ENCODE measurements around the gene C16orf78. TPM values are rescaled to one million over a fixed set of nuclear protein-coding genes. Genes with fewer than 3 reads are reported as not detected.

The C16orf78 gene
- total RNA-seq, 1 donor from 2014 or later = not detected

DNA sequence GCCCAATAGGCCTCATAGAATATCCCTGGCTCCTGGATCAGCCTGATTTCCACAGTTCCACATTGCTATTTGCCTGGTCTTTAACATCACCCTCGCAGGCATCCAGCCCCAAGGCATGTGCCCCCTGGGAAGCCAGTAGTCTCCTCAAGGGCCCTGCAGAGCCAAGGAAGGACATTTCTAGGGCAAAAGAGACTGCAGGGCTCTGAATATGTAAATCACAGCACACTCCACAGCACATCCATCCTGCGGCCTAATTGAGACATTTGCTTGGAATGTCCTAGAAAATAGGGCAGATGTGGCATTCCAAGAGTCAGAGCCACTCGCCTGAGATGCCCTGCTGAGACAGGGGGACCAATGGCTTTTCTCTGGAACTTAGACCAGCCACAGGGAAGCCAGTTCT is 11.4 kb upstream of the C16orf78 start:
- H3K9me3 Mint-ChIP-seq = no peaks in the 10 kb centered on the region
- TF ChIP-seq, protein P1, sequence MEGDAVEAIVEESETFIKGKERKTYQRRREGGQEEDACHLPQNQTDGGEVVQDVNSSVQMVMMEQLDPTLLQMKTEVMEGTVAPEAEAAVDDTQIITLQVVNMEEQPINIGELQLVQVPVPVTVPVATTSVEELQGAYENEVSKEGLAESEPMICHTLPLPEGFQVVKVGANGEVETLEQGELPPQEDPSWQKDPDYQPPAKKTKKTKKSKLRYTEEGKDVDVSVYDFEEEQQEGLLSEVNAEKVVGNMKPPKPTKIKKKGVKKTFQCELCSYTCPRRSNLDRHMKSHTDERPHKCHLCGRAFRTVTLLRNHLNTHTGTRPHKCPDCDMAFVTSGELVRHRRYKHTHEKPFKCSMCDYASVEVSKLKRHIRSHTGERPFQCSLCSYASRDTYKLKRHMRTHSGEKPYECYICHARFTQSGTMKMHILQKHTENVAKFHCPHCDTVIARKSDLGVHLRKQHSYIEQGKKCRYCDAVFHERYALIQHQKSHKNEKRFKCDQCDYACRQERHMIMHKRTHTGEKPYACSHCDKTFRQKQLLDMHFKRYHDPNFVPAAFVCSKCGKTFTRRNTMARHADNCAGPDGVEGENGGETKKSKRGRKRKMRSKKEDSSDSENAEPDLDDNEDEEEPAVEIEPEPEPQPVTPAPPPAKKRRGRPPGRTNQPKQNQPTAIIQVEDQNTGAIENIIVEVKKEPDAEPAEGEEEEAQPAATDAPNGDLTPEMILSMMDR (conservative IDR thresholded peaks at IDR 0.05) = no peak
- no peaks in the 10 kb centered on the region for H3K4me1 Mint-ChIP-seq
- H3K27me3 Mint-ChIP-seq (ENCODE audit: low read depth) = peaks cover 43% of the 10 kb centered on the region
- no peak overlapping the region for H3K27ac Mint-ChIP-seq (ENCODE audit: unreplicated experiment)
- no peak for DNase-seq (ENCODE audit: low read depth, low spot score)
- H3K4me3 Mint-ChIP-seq = no peak overlapping the region
- H3K36me3 Mint-ChIP-seq (ENCODE audit: low read depth) = no peaks in the 10 kb centered on the region

DNA sequence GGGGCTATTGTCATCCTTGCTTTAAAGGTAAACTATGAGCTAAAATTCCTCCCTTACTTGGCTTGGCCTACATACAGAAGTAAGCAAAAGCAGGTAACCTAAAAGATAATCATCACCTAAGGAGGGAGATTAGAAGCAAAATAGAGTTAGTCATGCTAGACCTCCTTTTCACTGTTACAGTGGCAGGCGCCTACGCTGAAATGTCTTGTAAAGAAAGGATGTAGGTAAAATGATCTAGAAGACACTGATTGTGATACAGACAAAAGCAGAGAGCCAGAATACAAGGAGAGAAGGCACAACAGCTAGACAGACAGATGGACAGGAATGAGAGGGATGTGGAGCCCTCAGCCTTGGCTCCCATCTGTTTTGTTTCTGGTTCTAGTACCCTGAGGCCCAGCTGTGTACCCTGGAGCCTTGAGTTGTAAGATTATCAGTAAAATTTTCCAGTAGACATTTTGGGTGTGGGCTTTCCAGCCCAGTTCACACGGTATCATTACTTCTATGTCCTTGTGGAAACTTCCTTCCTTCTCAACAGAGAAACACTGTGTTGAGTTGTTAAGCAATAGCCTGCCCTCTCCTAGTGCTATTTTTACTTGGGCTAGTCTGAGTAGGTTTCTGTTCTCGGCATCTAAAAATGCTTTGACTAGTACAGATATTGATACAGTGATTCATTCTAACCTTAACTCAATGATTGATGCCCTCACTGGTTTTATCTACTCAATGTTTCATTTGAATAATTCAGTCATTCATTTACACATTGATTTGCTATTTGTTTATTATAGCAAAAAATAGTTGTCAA is 7.7 kb upstream of the C16orf78 start:
- Mint-ChIP-seq H3K4me1 (no peaks in the 10 kb centered on the region), H3K27ac (ENCODE audit: unreplicated experiment) (no peak overlapping the region), H3K27me3 (ENCODE audit: low read depth) (peaks cover 29% of the 10 kb centered on the region), H3K4me3 (no peak overlapping the region), H3K36me3 (ENCODE audit: low read depth) (no peaks in the 10 kb centered on the region), H3K9me3 (no peaks in the 10 kb centered on the region)
- TF ChIP-seq, protein P1 (conservative IDR thresholded peaks at IDR 0.05) = no peak
- no peak for DNase-seq (ENCODE audit: low read depth, low spot score)

- TF ChIP-seq, protein P1 (conservative IDR thresholded peaks at IDR 0.05) = no peak
- Mint-ChIP-seq H3K27ac (ENCODE audit: unreplicated experiment) (no peak overlapping the region), H3K9me3 (no peaks in the 10 kb centered on the region), H3K4me3 (no peak overlapping the region), H3K27me3 (ENCODE audit: low read depth) (peaks cover 29% of the 10 kb centered on the region), H3K36me3 (ENCODE audit: low read depth) (no peaks in the 10 kb centered on the region), H3K4me1 (no peaks in the 10 kb centered on the region)
- DNase-seq (ENCODE audit: low read depth, low spot score) = no peak
These were observed 6.9 kb upstream of the C16orf78 start for GRCh38 chr16:49366669-49367068.

DNA sequence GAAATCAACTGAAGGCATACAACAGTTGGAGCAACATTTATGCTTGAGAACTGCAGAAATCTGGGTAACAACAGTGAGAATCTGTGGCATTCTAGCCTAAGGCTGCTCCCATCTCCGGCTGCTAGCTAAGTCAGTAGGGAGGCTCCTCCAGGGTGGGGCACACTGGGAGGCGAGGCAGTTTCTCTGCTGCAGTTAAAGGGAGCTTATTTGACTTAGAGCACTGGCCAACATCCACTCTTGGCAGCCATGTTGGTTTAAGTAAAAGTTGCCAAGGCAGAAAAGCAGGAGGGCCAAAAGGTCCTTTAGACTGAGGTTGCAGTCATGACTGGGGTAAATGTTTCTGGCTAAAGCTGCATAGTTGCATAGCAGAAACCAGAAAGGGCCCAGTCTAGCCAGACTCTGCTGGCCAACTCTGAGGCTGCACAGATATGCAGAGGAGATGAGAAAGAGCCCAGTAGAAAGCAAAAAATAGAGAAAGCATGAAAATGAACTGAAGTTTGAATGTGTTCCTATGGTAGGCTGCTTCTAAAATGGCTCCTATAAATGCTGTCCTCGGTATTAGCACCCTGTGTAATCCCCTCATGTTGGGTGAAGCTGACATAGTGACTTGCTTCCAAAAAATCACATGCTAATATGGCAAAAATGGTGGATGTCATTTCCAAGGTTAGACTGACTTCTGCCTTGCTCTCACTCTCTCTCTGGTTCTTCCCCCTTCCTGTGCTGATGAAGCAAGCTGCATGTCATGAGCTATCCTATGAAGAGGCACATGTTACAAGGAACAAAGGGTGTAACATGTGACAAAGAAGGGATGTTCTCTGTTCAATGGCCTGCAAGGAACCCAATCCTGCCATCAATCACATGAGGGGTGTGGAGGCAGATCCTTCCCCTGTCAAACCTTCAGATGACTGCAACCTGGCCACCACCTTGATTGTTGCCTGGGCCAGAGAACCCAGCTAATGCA is 3.7 kb upstream of the C16orf78 start:
- Mint-ChIP-seq H3K36me3 (ENCODE audit: low read depth) (no peaks in the 10 kb centered on the region), H3K9me3 (no peaks in the 10 kb centered on the region), H3K4me1 (no peaks in the 10 kb centered on the region), H3K27me3 (ENCODE audit: low read depth) (peaks cover 23% of the 10 kb centered on the region), H3K4me3 (no peak overlapping the region), H3K27ac (ENCODE audit: unreplicated experiment) (no peak overlapping the region)
- TF ChIP-seq, protein P1 (conservative IDR thresholded peaks at IDR 0.05) = no peak
- DNase-seq (ENCODE audit: low read depth, low spot score) = no peak

GRCh38 chr16:49376206-49376605 is 2.6 kb downstream of the C16orf78 start:
- H3K36me3 Mint-ChIP-seq (ENCODE audit: low read depth) = no peaks in the 10 kb centered on the region
- no peaks in the 10 kb centered on the region for H3K4me1 Mint-ChIP-seq
- peaks cover 6% of the 10 kb centered on the region for H3K27me3 Mint-ChIP-seq (ENCODE audit: low read depth)
- H3K9me3 Mint-ChIP-seq = no peaks in the 10 kb centered on the region
- no peak for DNase-seq (ENCODE audit: low read depth, low spot score)
- no peak overlapping the region for H3K4me3 Mint-ChIP-seq
- TF ChIP-seq, protein P1 (conservative IDR thresholded peaks at IDR 0.05) = no peak
- no peak overlapping the region for H3K27ac Mint-ChIP-seq (ENCODE audit: unreplicated experiment)
